Natural killer cell (primary cell): Measurements from ENCODE around the gene SLC5A2. TPM values are rescaled to one million over a fixed set of nuclear protein-coding genes. Genes with fewer than 3 reads are reported as not detected.

ENCODE experiments used
- ATAC-seq, 3 donors: fragments of 150-1000 bp in 2 of 3; fragments of 200-7000 bp in 1 of 3; cut with Tn5 transposase; 1 replicate in 1 of 3; 2 replicates in 2 of 3; pipeline ENCODE4 v1.10.0; 2021; ENCODE audit warnings: mild to moderate bottlenecking in 2 of 3, moderate library complexity in 2 of 3
- DNase-seq, 2 donors: peaks; one replicate each; pipeline versions ENCODE4 v3.0.0 to v3.0.0-alpha.2; 2013 to 2021; ENCODE audit warnings: mixed read lengths in 1 of 2
- H3K27ac ChIP-seq: one replicate; pipeline ENCODE4 v1.5.1; 2013; ENCODE audit warnings: mild to moderate bottlenecking, low read length
- H3K27me3 ChIP-seq: one replicate; pipeline ENCODE4 v1.6.1; 2013; ENCODE audit warnings: low read length; ENCODE audit not compliant: control insufficient read depth, insufficient read depth
- H3K36me3 ChIP-seq: one replicate; pipeline ENCODE4 v1.6.1; 2013; ENCODE audit warnings: low read length; ENCODE audit not compliant: control insufficient read depth, insufficient read depth
- H3K4me1 ChIP-seq: one replicate; pipeline ENCODE4 v1.6.1; 2013; ENCODE audit warnings: low read length; ENCODE audit not compliant: control insufficient read depth, insufficient read depth
- H3K4me3 ChIP-seq: one replicate; pipeline ENCODE4 v1.5.1; 2013; ENCODE audit warnings: low read length
- H3K9me3 ChIP-seq: one replicate; pipeline ENCODE4 v1.6.1; 2013; ENCODE audit warnings: low read length; ENCODE audit not compliant: control insufficient read depth, insufficient read depth
- H3K27ac Mint-ChIP-seq, 2 donors: one replicate each; pipeline ENCODE4 v1.8.0; 2022; ENCODE audit warnings: mild to moderate bottlenecking in 2 of 2, mixed read lengths in 2 of 2, moderate library complexity in 1 of 2
- H3K27me3 Mint-ChIP-seq, 2 donors: one replicate each; pipeline ENCODE4 v1.8.0; 2022; ENCODE audit warnings: low read depth in 2 of 2, mixed read lengths in 2 of 2
- H3K36me3 Mint-ChIP-seq: one replicate; pipeline ENCODE4 v1.8.0; 2022; ENCODE audit warnings: mixed read lengths
- H3K4me1 Mint-ChIP-seq, 2 donors: one replicate each; pipeline ENCODE4 v1.8.0; 2022; ENCODE audit warnings: mixed read lengths in 2 of 2
- H3K4me3 Mint-ChIP-seq: one replicate; pipeline ENCODE4 v1.8.0; 2022; ENCODE audit warnings: mild to moderate bottlenecking, moderate library complexity, mixed read lengths
- H3K9me3 Mint-ChIP-seq, 2 donors: one replicate each; pipeline ENCODE4 v1.8.0; 2022; ENCODE audit warnings: mixed read lengths in 2 of 2
- CTCF ChIP-seq: fragments of 200-600 bp; IDR thresholded peaks from one replicate; pipeline ENCODE4 v1.8.0; 2022; ENCODE audit warnings: antibody characterized with exemption
- WGBS: methylation state at CpG from one replicate; pipeline ENCODE4 v1.1.7; 2013; ENCODE audit warnings: missing lambda C conversion rate; ENCODE audit not compliant: insufficient coverage; 5-methylcytosine and 5-hydroxymethylcytosine counted together
- intact Hi-C: fragments of 100-400 bp; cut with micrococcal nuclease; formaldehyde crosslinking; loops from one replicate; pipeline ENCODE4 v1.14.2; 2022
- total RNA-seq, 4 donors: library from RNA; stranded (reverse); fragments of 120-200 nt in 1 of 4; gene quantifications; one replicate each; pipeline versions ENCODE4 v1.2.3 to v1.2.4, GENCODE V29; 2013 to 2022

SLC5A2 gene
- total RNA-seq, 3 donors from 2014 or later (not counting 1 experiment from before 2014, with no cell fraction given) = 0.20 to 0.96 TPM; not detected in 1

- peak overlapping the region in 1 of 2 donors; percentile 81 for H3K27ac Mint-ChIP-seq
- ATAC-seq = peak; percentile 88 to 89 (median 89)
- H3K36me3 Mint-ChIP-seq = no peaks in the 10 kb centered on the region
- H3K9me3 Mint-ChIP-seq = no peaks in the 10 kb centered on the region
- H3K4me3 Mint-ChIP-seq = peak overlapping the region; percentile 86
- H3K27me3 ChIP-seq = peaks cover 8% of the 10 kb centered on the region
- no peaks in the 10 kb centered on the region for H3K36me3 ChIP-seq
- intact Hi-C loops = no loop called here
- H3K4me1 ChIP-seq = peaks cover 34% of the 10 kb centered on the region
- H3K9me3 ChIP-seq = no peaks in the 10 kb centered on the region
- 9% methylated on average over 67 of the region's 68 CpGs for WGBS
- H3K4me3 ChIP-seq = peak overlapping the region; percentile 60
- H3K4me1 Mint-ChIP-seq = peaks cover 5 to 30% of the 10 kb centered on the region in 2 donors
- DNase-seq = peak; percentile 53 to 89
- peaks cover 0 to 15% of the 10 kb centered on the region in 2 donors for H3K27me3 Mint-ChIP-seq
- H3K27ac ChIP-seq = no peak overlapping the region
- no peak for TF ChIP-seq CTCF
These were observed 6.4 kb upstream of the SLC5A2 start for GRCh38 chr16:31476303-31477219.

- H3K27me3 ChIP-seq = peaks cover 2% of the 10 kb centered on the region
- intact Hi-C loops = no loop called here
- 26% methylated on average over 67 of the region's 67 CpGs for WGBS
- TF ChIP-seq CTCF = no peak
- Mint-ChIP-seq H3K27me3 (peaks cover 0 to 15% of the 10 kb centered on the region in 2 donors), H3K27ac (peak overlapping the region in 1 of 2 donors; percentile 81), H3K36me3 (no peaks in the 10 kb centered on the region), H3K4me3 (peak overlapping the region; percentile 86), H3K9me3 (no peaks in the 10 kb centered on the region), H3K4me1 (peaks cover 5 to 25% of the 10 kb centered on the region in 2 donors)
- H3K27ac ChIP-seq = no peak overlapping the region
- DNase-seq (no peak), ATAC-seq (peak; percentile 24 to 29 (median 27))
- peaks cover 26% of the 10 kb centered on the region for H3K4me1 ChIP-seq
- no peaks in the 10 kb centered on the region for H3K9me3 ChIP-seq
- H3K4me3 ChIP-seq = peak overlapping the region; percentile 60
- H3K36me3 ChIP-seq = no peaks in the 10 kb centered on the region
These were observed 5.4 kb upstream of the SLC5A2 start for GRCh38 chr16:31477220-31478216.

GRCh38 chr16:31478956-31479355, 4.0 kb upstream of the SLC5A2 start:
- intact Hi-C loops = no loop called here
- no peak for TF ChIP-seq CTCF
- H3K4me1 ChIP-seq = peaks cover 24% of the 10 kb centered on the region

More at GRCh38 chr16:31478956-31479355, 4.0 kb upstream of the SLC5A2 start:
- H3K4me1 Mint-ChIP-seq = peaks cover 5 to 21% of the 10 kb centered on the region in 2 donors
- DNase-seq (no peak), ATAC-seq (no peak)
- no peak overlapping the region for H3K27ac Mint-ChIP-seq
- H3K9me3 ChIP-seq = no peaks in the 10 kb centered on the region
- H3K36me3 Mint-ChIP-seq = no peaks in the 10 kb centered on the region
- H3K27me3 Mint-ChIP-seq = peaks cover 0 to 9% of the 10 kb centered on the region in 2 donors
- H3K27me3 ChIP-seq = no peaks in the 10 kb centered on the region
- 91% methylated on average over 3 of the region's 3 CpGs for WGBS
- no peak overlapping the region for H3K27ac ChIP-seq
- H3K4me3 ChIP-seq = no peak overlapping the region
- H3K9me3 Mint-ChIP-seq = no peaks in the 10 kb centered on the region
- H3K36me3 ChIP-seq = no peaks in the 10 kb centered on the region
- H3K4me3 Mint-ChIP-seq = no peak overlapping the region
